ENCODE data around the gene WIPI1.

The WIPI1 gene

GRCh38 chr17:68460146-68460545, 2.9 kb upstream of the WIPI1 start:
- no peak for DNase-seq

GRCh38 chr17:68459037-68459639, 1.8 kb upstream of the WIPI1 start:
- no peak for DNase-seq

GRCh38 chr17:68458260-68459036, 1.2 kb upstream of the WIPI1 start:
- DNase-seq = no peak

- peak; percentile 97 to 98 for DNase-seq
These were observed 403 bp upstream of the WIPI1 start for GRCh38 chr17:68457539-68458259.

GRCh38 chr17:68456339-68457167, 743 bp downstream of the WIPI1 start:
- no peak for DNase-seq

GRCh38 chr17:68455901-68456338, 1.4 kb downstream of the WIPI1 start:
- no peak for DNase-seq

- no peak for DNase-seq
These were observed 3.2 kb downstream of the WIPI1 start for GRCh38 chr17:68453991-68454665.

- no peak for DNase-seq
These were observed 4.5 kb downstream of the WIPI1 start for GRCh38 chr17:68452724-68453290.

- DNase-seq = no peak
These were observed 5.5 kb downstream of the WIPI1 start for GRCh38 chr17:68451670-68452354.

GRCh38 chr17:68450801-68451200, 6.5 kb downstream of the WIPI1 start:
- DNase-seq = no peak

- DNase-seq = no peak
These were observed 6.9 kb downstream of the WIPI1 start for GRCh38 chr17:68450391-68450790.

- DNase-seq = no peak
These were observed 8.1 kb downstream of the WIPI1 start for GRCh38 chr17:68449021-68449739.

- no peak for DNase-seq
These were observed 10.7 kb downstream of the WIPI1 start for GRCh38 chr17:68446626-68447041.

GRCh38 chr17:68445671-68446070, 11.6 kb downstream of the WIPI1 start:
- DNase-seq = no peak

- DNase-seq = no peak
These were observed 13.3 kb downstream of the WIPI1 start for GRCh38 chr17:68443972-68444464.

GRCh38 chr17:68441070-68441770, 16.1 kb downstream of the WIPI1 start:
- DNase-seq = no peak

GRCh38 chr17:68440526-68440925, 16.8 kb downstream of the WIPI1 start:
- DNase-seq = no peak

GRCh38 chr17:68439656-68440290, 17.5 kb downstream of the WIPI1 start:
- DNase-seq = no peak
